Activated CD8-positive, alpha-beta T cell treated with anti-CD3 and anti-CD28 coated beads for 36 hours (primary cell): ENCODE results near the gene KCNRG. TPM values are rescaled to one million over a fixed set of nuclear protein-coding genes. Genes with fewer than 3 reads are reported as not detected.

ENCODE experiments used
- ATAC-seq: fragments of 200-7000 bp; cut with Tn5 transposase; one replicate; pipeline ENCODE4 v1.10.0; 2021; ENCODE audit warnings: mild to moderate bottlenecking, moderate library complexity
- CTCF ChIA-PET: fragments of 350-600 bp; sonication (Branson Sonifier 250); formaldehyde crosslinking; loops from one replicate; lab custom pipeline; 2021; ENCODE audit warnings: antibody characterized with exemption; lab: Charles Lee
- POLR2A ChIA-PET: fragments of 350-600 bp; sonication (Branson Sonifier 250); formaldehyde crosslinking; loops from one replicate; lab custom pipeline; 2021; ENCODE audit warnings: antibody characterized with exemption; lab: Charles Lee
- DNase-seq: peaks from one replicate; pipeline ENCODE4 v3.0.0-alpha.2; 2020
- H3K27ac Mint-ChIP-seq: one replicate; pipeline ENCODE4 v1.8.0; 2021; ENCODE audit warnings: mild to moderate bottlenecking, mixed read lengths
- H3K27me3 Mint-ChIP-seq: one replicate; pipeline ENCODE4 v1.8.0; 2021; ENCODE audit warnings: mixed read lengths
- H3K36me3 Mint-ChIP-seq: one replicate; pipeline ENCODE4 v1.8.0; 2021; ENCODE audit warnings: low read depth, mixed read lengths
- H3K4me1 Mint-ChIP-seq: one replicate; pipeline ENCODE4 v1.8.0; 2021; ENCODE audit warnings: low read depth, mixed read lengths
- H3K4me3 Mint-ChIP-seq: one replicate; pipeline ENCODE4 v1.8.0; 2021; ENCODE audit warnings: mild to moderate bottlenecking, moderate library complexity, mixed read lengths
- H3K9me3 Mint-ChIP-seq: one replicate; pipeline ENCODE4 v1.8.0; 2021; ENCODE audit warnings: mixed read lengths
- CTCF ChIP-seq: fragments of 200-600 bp; IDR thresholded peaks from one replicate; pipeline ENCODE4 v1.8.0; 2022; ENCODE audit warnings: antibody characterized with exemption, mild to moderate bottlenecking
- intact Hi-C: fragments of 100-400 bp; cut with micrococcal nuclease; formaldehyde crosslinking; loops from one replicate; pipeline ENCODE4 v1.10.0; 2022
- total RNA-seq, 2 experiments: library from RNA; stranded (reverse); gene quantifications; one replicate each; pipeline ENCODE4 v1.2.3, GENCODE V29; 2021

KCNRG gene
- total RNA-seq, 2 experiments from 2014 or later: 0.18 to 0.36 TPM

- Mint-ChIP-seq H3K27me3 (no peaks in the 10 kb centered on the region), H3K4me1 (peaks cover 4% of the 10 kb centered on the region), H3K9me3 (no peaks in the 10 kb centered on the region), H3K36me3 (peaks cover 10% of the 10 kb centered on the region), H3K27ac (no peak overlapping the region), H3K4me3 (no peak overlapping the region)
- TF ChIP-seq CTCF: no peak
- DNase-seq (no peak), ATAC-seq (no peak)
- POLR2A ChIA-PET: interaction anchor here (0.6 kb wide), 1 partner anchor 28 kb away, joined by 3 read pairs; no protein-coding TSS in a partner anchor
- intact Hi-C loops: no loop called here
- CTCF ChIA-PET: no interaction called here
Observed at GRCh38 chr13:50030315-50030714, 15.1 kb downstream of the KCNRG start.

- Mint-ChIP-seq H3K4me3 (no peak overlapping the region), H3K4me1 (no peaks in the 10 kb centered on the region), H3K9me3 (no peaks in the 10 kb centered on the region), H3K27me3 (no peaks in the 10 kb centered on the region), H3K27ac (no peak overlapping the region), H3K36me3 (peaks cover 2% of the 10 kb centered on the region)
- ChIA-PET POLR2A (interaction anchor here (0.7 kb wide), 1 partner anchor 380 kb away, joined by 3 read pairs; no protein-coding TSS in a partner anchor), CTCF (interaction anchor here (1.4 kb wide), 2 partner anchors 36 to 57 kb away, joined by 4 read pairs; partner anchors contain the start of gene TRIM13)
- DNase-seq (no peak), ATAC-seq (no peak)
- TF ChIP-seq CTCF: no peak
- intact Hi-C loops: no loop called here
Observed at GRCh38 chr13:50033725-50034124, 18.5 kb downstream of the KCNRG start.

- ChIA-PET CTCF (interaction anchor here (1.2 to 1.6 kb wide), 2 partner anchors 26 to 40 kb away, joined by 3 to 6 read pairs; partner anchors contain the start of gene TRIM13), POLR2A (interaction anchor here (1.1 kb wide), 1 partner anchor 16 kb away, joined by 3 read pairs; no protein-coding TSS in a partner anchor)
- Mint-ChIP-seq H3K4me3 (no peak overlapping the region), H3K27me3 (no peaks in the 10 kb centered on the region), H3K27ac (no peak overlapping the region), H3K9me3 (no peaks in the 10 kb centered on the region), H3K4me1 (no peaks in the 10 kb centered on the region), H3K36me3 (peaks cover 4% of the 10 kb centered on the region)
- intact Hi-C loops: no loop called here
- ATAC-seq (no peak), DNase-seq (no peak)
- TF ChIP-seq CTCF: no peak
Observed at GRCh38 chr13:50037788-50038187, 22.5 kb downstream of the KCNRG start.

GRCh38 chr13:50038266-50038665, 23.0 kb downstream of the KCNRG start:
- ATAC-seq (no peak), DNase-seq (no peak)
- CTCF ChIA-PET: interaction anchor here (1.2 to 1.6 kb wide), 2 partner anchors 27 to 41 kb away, joined by 3 to 6 read pairs; partner anchors contain the start of gene TRIM13
- Mint-ChIP-seq H3K27ac (no peak overlapping the region), H3K36me3 (peaks cover 8% of the 10 kb centered on the region), H3K4me3 (no peak overlapping the region), H3K4me1 (no peaks in the 10 kb centered on the region), H3K27me3 (no peaks in the 10 kb centered on the region), H3K9me3 (no peaks in the 10 kb centered on the region)
- TF ChIP-seq CTCF: no peak
- intact Hi-C loops: no loop called here
- POLR2A ChIA-PET: interaction anchor here (0.6 to 1.1 kb wide), 3 partner anchors 12 to 33 kb away, joined by 3 to 5 read pairs (median 3); no protein-coding TSS in a partner anchor

- no peak for DNase-seq
- intact Hi-C loops: no loop called here
- H3K36me3 Mint-ChIP-seq: peaks cover 30% of the 10 kb centered on the region
- peaks cover 10% of the 10 kb centered on the region for H3K4me1 Mint-ChIP-seq
- H3K9me3 Mint-ChIP-seq: no peaks in the 10 kb centered on the region
- POLR2A ChIA-PET: no interaction called here
- H3K27me3 Mint-ChIP-seq: no peaks in the 10 kb centered on the region
- no peak overlapping the region for H3K27ac Mint-ChIP-seq
- CTCF ChIA-PET: no interaction called here
- TF ChIP-seq CTCF: no peak
- no peak for ATAC-seq
- no peak overlapping the region for H3K4me3 Mint-ChIP-seq
Observed at GRCh38 chr13:50052478-50052877, 37.2 kb downstream of the KCNRG start.
